GM21447 (cell line): ENCODE measurements around the gene PSEN2.
"Not testable (repeated sequence)": the region's sequence is repeated elsewhere in the genome, so short reads cannot be mapped to it uniquely, and the experiment has no call there.

Source experiments
- ATAC-seq: cut with Tn5 transposase; IDR thresholded peaks from one replicate; pipeline ENCODE4 v1.9.1; 2021; ENCODE audit not compliant: unreplicated experiment

Gene PSEN2

GRCh38 chr1:226908913-226909312 is 38.5 kb downstream of the PSEN2 start:
- ATAC-seq: no peak

DNA sequence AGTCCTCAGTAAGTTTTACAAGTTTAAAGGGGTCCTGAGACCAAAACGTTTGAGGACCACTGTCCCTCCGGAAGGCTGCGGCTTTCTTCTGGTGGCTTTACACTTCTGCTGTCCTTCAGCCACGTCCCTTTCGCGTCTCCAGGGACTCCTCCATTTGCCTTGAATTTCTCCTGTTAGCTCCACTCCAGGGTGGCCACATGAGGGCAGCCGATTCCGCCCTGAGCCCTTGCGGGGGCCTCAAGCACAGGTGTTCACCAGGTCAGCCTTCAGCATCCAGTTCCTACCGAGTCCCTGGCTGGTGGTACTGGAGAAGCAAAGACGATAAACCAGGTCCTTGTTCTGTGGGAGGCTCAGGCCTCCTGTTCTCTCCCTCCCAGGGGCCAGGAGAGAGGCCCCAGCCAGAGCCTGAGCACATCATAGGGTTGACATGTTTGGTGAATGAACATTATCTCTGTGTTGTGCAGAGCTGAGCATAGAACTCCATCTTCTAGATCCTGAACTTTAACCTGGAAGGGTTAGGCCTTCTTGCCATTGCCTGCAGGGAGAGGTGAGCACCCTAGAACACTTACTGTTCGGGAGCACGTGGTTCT is 42.3 kb downstream of the PSEN2 start:
- no peak for ATAC-seq

DNA sequence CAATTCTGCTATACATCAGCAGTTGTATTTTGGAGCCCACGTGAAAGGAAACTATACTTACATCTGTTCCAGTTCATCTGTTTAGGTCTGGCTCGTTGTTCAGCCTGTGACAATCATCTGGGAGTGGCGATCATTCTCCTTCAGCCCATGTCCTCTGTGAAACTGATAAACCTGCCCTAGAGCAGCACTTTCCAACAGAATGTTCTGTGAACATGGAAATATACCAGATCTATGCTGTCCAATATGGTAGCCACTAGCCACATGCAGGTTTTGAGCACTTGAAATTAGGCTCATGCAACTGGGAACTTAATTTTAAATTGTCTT is 45.2 kb downstream of the PSEN2 start:
- peak; percentile 32 for ATAC-seq

- ATAC-seq: no peak
Observed at GRCh38 chr1:226916497-226916896, 46.1 kb downstream of the PSEN2 start.

GRCh38 chr1:226919587-226919986 is 49.2 kb downstream of the PSEN2 start:
- no peak for ATAC-seq

- ATAC-seq: no peak
Observed at GRCh38 chr1:226919995-226920394, 49.6 kb downstream of the PSEN2 start.

DNA sequence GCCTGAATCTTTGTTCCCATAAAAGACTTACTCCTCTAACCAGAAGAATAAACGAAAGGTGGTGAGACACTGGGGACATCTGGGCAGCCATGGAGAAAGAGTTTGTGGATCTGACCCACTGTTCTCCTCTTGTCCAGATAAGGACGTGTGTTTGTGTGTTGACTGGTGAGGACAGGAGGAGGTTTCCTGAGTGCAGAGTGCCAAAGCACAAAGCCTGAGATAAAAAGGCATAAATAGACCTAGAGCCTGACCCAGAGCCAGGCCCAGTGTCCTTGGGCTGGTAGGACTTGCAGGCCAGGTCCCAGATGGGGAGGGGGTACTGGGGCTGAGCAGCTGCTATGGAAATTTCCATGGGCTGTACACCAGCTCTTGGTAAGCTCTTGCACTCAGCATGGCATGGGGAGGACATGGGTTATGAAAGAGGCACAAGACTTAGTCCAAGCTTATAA is 50.1 kb downstream of the PSEN2 start:
- ATAC-seq: no peak

DNA sequence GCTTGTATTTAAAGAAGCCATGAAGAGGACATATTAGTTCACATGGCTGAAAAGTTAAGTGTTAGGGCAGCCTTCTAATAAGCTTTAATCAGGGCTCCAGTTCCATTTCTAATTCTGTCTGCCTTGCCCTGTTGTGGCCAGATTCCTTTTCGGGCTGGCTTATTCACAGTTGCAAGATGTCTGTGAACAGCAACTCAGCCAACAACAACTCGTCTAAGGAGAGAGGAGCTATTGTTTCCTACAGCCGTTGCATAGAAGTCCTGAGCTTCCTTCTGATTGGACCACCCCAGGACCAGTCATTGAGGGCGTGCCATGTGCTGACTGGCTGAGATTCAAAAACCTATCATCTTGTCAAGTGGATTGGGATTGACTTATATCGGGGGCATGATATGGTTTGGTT is 51.1 kb downstream of the PSEN2 start:
- no peak for ATAC-seq

- ATAC-seq: not testable (repeated sequence)
Observed at GRCh38 chr1:226929260-226930111, 59.1 kb downstream of the PSEN2 start.

DNA sequence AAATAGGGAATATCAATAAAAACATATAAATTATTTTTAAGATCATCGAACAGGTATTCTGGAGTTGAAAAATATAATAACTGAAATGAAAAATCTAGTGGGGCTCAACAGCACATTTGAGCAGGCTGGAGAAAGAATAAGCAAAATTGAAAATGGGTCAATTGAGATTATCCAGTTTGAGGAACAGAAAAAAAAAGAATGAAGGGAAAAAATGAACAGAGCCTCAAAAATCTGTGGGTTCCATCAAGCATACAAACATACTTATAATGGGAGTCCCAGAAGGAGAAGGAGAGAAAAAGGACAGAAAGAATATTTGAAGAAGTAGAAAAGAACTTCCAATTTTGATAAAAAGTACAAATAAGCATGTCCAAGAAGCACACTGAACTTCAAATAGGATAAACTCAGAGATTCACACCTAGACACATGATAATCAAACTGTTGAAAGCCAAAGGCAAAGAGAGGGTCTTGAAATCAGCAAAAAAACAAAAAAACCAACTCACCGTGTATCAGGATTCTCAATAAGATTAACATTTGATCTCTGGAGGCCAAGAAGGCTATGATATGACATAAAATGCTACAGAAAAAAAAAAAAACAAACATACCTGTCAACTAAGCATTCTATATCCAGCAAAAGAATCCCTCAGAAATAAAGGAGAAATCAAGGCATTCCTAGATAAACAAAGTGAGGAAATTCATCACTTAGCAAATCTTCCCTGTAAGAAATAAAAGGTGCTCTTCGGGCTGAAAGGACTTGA is 64.2 kb downstream of the PSEN2 start:
- no peak for ATAC-seq

- ATAC-seq: no peak
Observed at GRCh38 chr1:226937940-226938725, 67.7 kb downstream of the PSEN2 start.

DNA sequence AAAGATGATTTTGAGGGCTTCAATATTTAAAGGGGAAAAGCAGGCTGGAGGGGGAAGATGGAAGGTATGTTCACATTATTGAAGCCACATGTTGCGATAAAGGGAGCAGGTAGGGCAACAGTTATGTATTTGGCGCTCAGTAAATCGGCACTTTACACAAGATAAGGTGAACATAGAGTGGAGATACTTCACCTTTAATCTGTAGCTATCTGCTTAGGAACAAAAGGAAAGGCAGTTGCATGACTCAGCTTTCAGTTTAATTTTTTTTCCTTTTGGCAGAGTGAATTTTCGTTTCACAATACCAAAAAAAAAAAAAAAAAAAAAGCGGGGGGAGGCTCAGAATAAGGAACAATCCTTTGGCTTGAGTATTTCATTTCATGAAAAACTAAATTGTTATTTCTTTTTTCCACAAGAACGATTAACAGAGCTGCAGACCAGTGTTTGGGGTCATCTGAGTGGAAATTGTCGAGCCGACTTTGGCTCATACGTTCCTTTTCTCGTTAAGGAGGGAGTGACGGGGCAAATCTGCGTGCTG is 68.6 kb downstream of the PSEN2 start:
- no peak for ATAC-seq

DNA sequence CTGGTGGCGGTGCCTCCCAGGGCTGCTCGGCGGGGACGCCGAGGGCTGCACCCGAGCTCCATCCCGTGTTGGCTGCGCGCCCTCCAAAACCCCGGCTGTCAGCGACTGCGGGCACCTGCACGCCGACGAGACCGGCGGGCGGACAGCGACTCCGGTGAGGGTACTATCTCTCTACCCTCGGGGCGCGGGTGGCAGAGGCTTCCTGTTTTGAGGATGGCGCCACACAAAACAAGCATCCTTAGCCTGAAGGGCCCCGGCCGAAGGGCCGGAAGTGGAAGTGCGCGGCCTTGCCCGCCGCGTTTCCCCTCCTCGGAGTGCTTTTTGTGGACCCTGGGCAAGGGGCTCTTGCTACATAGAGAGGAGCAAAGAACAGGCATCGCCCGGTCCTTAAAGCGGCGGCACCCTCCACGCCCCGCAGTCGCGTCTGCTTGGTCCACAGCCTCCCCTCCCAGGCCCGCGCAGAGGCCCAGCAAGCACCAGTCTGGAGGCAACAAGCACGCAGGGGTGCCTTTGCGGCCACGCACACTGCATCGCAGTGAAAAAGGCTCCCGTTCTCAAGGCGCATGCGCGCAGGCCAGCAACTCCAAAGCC is 69.1 kb downstream of the PSEN2 start:
- ATAC-seq: peak; percentile 35

DNA sequence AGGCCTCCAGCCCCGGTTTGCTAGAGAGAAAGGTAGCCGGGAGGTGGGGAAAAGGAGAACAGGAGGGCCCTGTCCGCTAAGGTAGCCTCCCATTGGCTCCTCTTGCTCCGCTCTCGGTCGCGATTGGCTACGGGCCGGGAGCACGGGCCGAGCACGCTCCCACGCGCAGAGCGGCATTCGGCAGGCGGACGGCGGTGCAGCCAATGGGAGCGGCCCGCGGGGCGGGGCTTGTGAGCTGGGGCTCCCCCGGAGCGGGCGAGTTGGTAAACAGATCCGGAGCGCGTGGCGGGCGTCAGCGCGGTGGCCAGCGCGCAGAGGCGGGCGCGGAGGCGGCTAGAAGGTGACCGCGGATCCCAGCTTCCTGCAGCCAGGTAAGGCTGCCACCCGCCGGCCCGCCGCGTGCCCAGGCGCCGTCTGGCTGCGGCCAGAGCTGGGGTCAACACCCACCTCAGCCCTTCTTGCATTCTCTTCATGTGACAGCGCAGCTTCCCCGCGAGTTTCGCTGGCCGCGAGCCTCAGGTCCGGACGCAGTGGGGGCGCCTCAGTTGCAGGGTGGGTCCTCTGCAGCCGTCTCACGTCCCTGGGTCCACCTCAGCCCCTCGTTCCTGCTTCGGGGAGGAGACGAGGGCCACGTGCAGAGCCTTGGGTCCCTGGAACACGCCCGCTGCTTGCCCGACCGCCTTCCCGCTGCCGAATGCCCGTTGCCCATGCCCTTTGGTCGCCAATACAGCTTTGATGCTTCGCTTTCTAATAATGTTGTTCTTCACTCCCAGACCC is 69.8 kb downstream of the PSEN2 start, which contains the start of gene COQ8A:
Gene COQ8A, plus strand, starts transcription at position 266 of the 777 bp plus-strand sequence. CDS start 21,092 bp downstream, outside the sequence.
- peak; percentile 93 for ATAC-seq

- no peak for ATAC-seq
Observed at GRCh38 chr1:226940806-226941067, 70.3 kb downstream of the PSEN2 start.

DNA sequence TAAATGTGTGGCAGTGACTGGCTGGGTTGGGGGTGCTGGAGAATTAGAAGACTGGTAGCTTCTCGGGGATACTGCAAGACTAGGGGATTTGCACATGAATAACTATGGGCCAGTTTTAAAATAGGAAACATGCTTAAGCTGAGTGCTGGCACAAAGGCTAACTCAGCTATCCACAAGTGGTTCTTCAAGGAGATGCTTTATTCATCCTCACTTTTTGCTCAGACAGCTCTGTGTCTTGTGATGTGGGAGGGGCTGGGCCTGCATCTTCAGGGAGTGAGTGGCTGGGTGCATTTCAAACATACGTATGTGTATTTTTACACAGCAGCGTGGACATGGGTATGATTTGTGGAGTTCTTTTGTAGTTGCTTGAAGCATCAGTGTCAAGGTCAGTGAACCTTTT is 72.0 kb downstream of the PSEN2 start:
- ATAC-seq: no peak

GRCh38 chr1:226943156-226943555 is 72.7 kb downstream of the PSEN2 start:
- no peak for ATAC-seq

- ATAC-seq: no peak
Observed at GRCh38 chr1:226943927-226944326, 73.5 kb downstream of the PSEN2 start.

- ATAC-seq: no peak
Observed at GRCh38 chr1:226945106-226945857, 74.9 kb downstream of the PSEN2 start.
